Measurements from ENCODE around the gene CD53.

Gene CD53

GRCh38 chr1:110876748-110877341, 3.9 kb downstream of the CD53 start:
- DNase-seq (ENCODE audit: low read depth, low spot score) = no peak

- DNase-seq (ENCODE audit: low read depth, low spot score) = no peak
These were observed 4.4 kb downstream of the CD53 start for GRCh38 chr1:110877364-110877763.

GRCh38 chr1:110877776-110878175, 4.8 kb downstream of the CD53 start:
- no peak for DNase-seq (ENCODE audit: low read depth, low spot score)

GRCh38 chr1:110878591-110878990, 5.6 kb downstream of the CD53 start:
- no peak for DNase-seq (ENCODE audit: low read depth, low spot score)

GRCh38 chr1:110878993-110879392, 6.0 kb downstream of the CD53 start:
- no peak for DNase-seq (ENCODE audit: low read depth, low spot score)

GRCh38 chr1:110879758-110880606, 7.0 kb downstream of the CD53 start:
- DNase-seq (ENCODE audit: low read depth, low spot score) = no peak

GRCh38 chr1:110880708-110881374, 7.9 kb downstream of the CD53 start:
- DNase-seq (ENCODE audit: low read depth, low spot score) = no peak

GRCh38 chr1:110888049-110888448, 15.1 kb downstream of the CD53 start:
- no peak for DNase-seq (ENCODE audit: low read depth, low spot score)

- DNase-seq (ENCODE audit: low read depth, low spot score) = no peak
These were observed 15.7 kb downstream of the CD53 start for GRCh38 chr1:110888641-110889040.

GRCh38 chr1:110890474-110891196, 17.7 kb downstream of the CD53 start:
- DNase-seq (ENCODE audit: low read depth, low spot score) = no peak

- no peak for DNase-seq (ENCODE audit: low read depth, low spot score)
These were observed 21.1 kb downstream of the CD53 start for GRCh38 chr1:110893908-110894490.

- no peak for DNase-seq (ENCODE audit: low read depth, low spot score)
These were observed 23.1 kb downstream of the CD53 start for GRCh38 chr1:110896090-110896489.

- DNase-seq (ENCODE audit: low read depth, low spot score) = no peak
These were observed 24.7 kb downstream of the CD53 start for GRCh38 chr1:110897681-110898080.

- DNase-seq (ENCODE audit: low read depth, low spot score) = no peak
These were observed 25.9 kb downstream of the CD53 start for GRCh38 chr1:110898734-110899457.

GRCh38 chr1:110899458-110899843, 26.5 kb downstream of the CD53 start:
- DNase-seq (ENCODE audit: low read depth, low spot score) = no peak

- no peak for DNase-seq (ENCODE audit: low read depth, low spot score)
These were observed 30.0 kb downstream of the CD53 start for GRCh38 chr1:110902820-110903463.

- DNase-seq (ENCODE audit: low read depth, low spot score) = no peak
These were observed 31.0 kb downstream of the CD53 start for GRCh38 chr1:110903853-110904500.

GRCh38 chr1:110912784-110913183, 39.8 kb downstream of the CD53 start:
- no peak for DNase-seq (ENCODE audit: low read depth, low spot score)

GRCh38 chr1:110914676-110915075, 41.7 kb downstream of the CD53 start:
- DNase-seq (ENCODE audit: low read depth, low spot score) = no peak

GRCh38 chr1:110915804-110916203, 42.9 kb downstream of the CD53 start:
- DNase-seq (ENCODE audit: low read depth, low spot score) = no peak
